Liver (tissue), 9 donors: ENCODE results near the gene POLR3GL. TPM values are rescaled to one million over a fixed set of nuclear protein-coding genes. Genes with fewer than 3 reads are reported as not detected.

ENCODE experiments used
- DNase-seq: peaks from one replicate; pipeline ENCODE4 v3.0.0-alpha.2; 2017; ENCODE audit warnings: low spot score
- H3K27ac ChIP-seq, 2 donors: one replicate each; pipeline ENCODE4 v1.7.0; 2013; ENCODE audit warnings: inconsistent platforms in 2 of 2, low read length in 2 of 2, control low read depth in 1 of 2, low read depth in 1 of 2, mild to moderate bottlenecking in 1 of 2
- H3K27me3 ChIP-seq, 4 donors: one replicate each; pipeline versions ENCODE4 v1.6.1 to v1.7.0; 2013; ENCODE audit warnings: low read length in 3 of 4, inconsistent platforms in 1 of 4, mild to moderate bottlenecking in 1 of 4, moderate library complexity in 1 of 4; ENCODE audit not compliant: control insufficient read depth in 4 of 4, insufficient read depth in 4 of 4
- H3K36me3 ChIP-seq, 4 donors: one replicate each; pipeline versions ENCODE4 v1.6.1 to v1.7.0; 2013; ENCODE audit warnings: low read length in 3 of 4, mild to moderate bottlenecking in 3 of 4, low read depth in 1 of 4, moderate library complexity in 1 of 4; ENCODE audit not compliant: control insufficient read depth in 4 of 4, insufficient read depth in 3 of 4
- H3K4me1 ChIP-seq, 4 donors: one replicate each; pipeline versions ENCODE4 v1.6.1 to v1.7.0; 2013; ENCODE audit warnings: low read length in 3 of 4, mild to moderate bottlenecking in 3 of 4, moderate library complexity in 1 of 4; ENCODE audit not compliant: control insufficient read depth in 4 of 4, insufficient read depth in 4 of 4
- H3K4me3 ChIP-seq, 3 donors: one replicate each; pipeline versions ENCODE4 v1.6.1 to v1.7.0; 2013; ENCODE audit warnings: low read length in 3 of 3, control low read depth in 1 of 3, low read depth in 1 of 3, mild to moderate bottlenecking in 1 of 3
- H3K9ac ChIP-seq, 2 donors: one replicate each; pipeline ENCODE4 v1.7.0; 2013; ENCODE audit warnings: low read length in 2 of 2, mild to moderate bottlenecking in 2 of 2, moderate library complexity in 2 of 2, control low read depth in 1 of 2, low read depth in 1 of 2
- H3K9me3 ChIP-seq, 4 donors: one replicate each; pipeline versions ENCODE4 v1.6.1 to v1.7.0; 2013; ENCODE audit warnings: low read length in 3 of 4; ENCODE audit not compliant: control insufficient read depth in 4 of 4
- ATF3 ChIP-seq: IDR thresholded peaks from 2 replicates; pipeline ENCODE4 v1.6.1; 2016; ENCODE audit warnings: antibody characterized with exemption
- EGR1 ChIP-seq, 2 donors: IDR thresholded peaks; 2 replicates each; pipeline ENCODE4 v1.6.1; 2016 to 2018; ENCODE audit warnings: antibody characterized with exemption in 2 of 2, low read depth in 2 of 2
- FOXA2 ChIP-seq: IDR thresholded peaks from 2 replicates; pipeline ENCODE4 v1.6.1; 2016; ENCODE audit warnings: antibody characterized with exemption
- GABPA ChIP-seq, 2 donors: IDR thresholded peaks in 1 of 2; conservative IDR thresholded peaks in 1 of 2; 2 replicates each; pipeline ENCODE4 v1.6.1; 2016; ENCODE audit warnings: antibody characterized with exemption in 2 of 2, mild to moderate bottlenecking in 1 of 2, moderate library complexity in 1 of 2
- HNF4G ChIP-seq: IDR thresholded peaks from 2 replicates; pipeline ENCODE4 v1.6.1; 2016; ENCODE audit warnings: antibody characterized with exemption
- JUND ChIP-seq, 2 donors: IDR thresholded peaks; 2 replicates each; pipeline ENCODE4 v1.6.1; 2016; ENCODE audit warnings: antibody characterized with exemption in 2 of 2
- NR2F2 ChIP-seq: IDR thresholded peaks from 2 replicates; pipeline ENCODE4 v1.6.1; 2016; ENCODE audit warnings: antibody characterized with exemption
- RAD21 ChIP-seq, 2 donors: IDR thresholded peaks; 2 replicates each; pipeline ENCODE4 v1.6.1; 2016; ENCODE audit warnings: antibody characterized with exemption in 2 of 2, mild to moderate bottlenecking in 2 of 2
- REST ChIP-seq: IDR thresholded peaks from 2 replicates; pipeline ENCODE4 v1.6.1; 2016; ENCODE audit warnings: antibody characterized with exemption, mild to moderate bottlenecking
- RXRA ChIP-seq, 2 donors: IDR thresholded peaks; 2 replicates each; pipeline ENCODE4 v1.6.1; 2017 to 2018; ENCODE audit warnings: antibody characterized with exemption in 2 of 2, mild to moderate bottlenecking in 1 of 2
- TAF1 ChIP-seq: conservative IDR thresholded peaks from 2 replicates; pipeline ENCODE4 v1.6.1; 2016; ENCODE audit warnings: antibody characterized with exemption, mild to moderate bottlenecking
- YY1 ChIP-seq: IDR thresholded peaks from 2 replicates; pipeline ENCODE4 v1.6.1; 2016; ENCODE audit warnings: antibody characterized with exemption, mild to moderate bottlenecking
- ZBTB33 ChIP-seq: IDR thresholded peaks from 2 replicates; pipeline ENCODE4 v1.6.1; 2016; ENCODE audit warnings: antibody characterized with exemption
- WGBS: extraction: QIAGEN DNeasy Blood & Tissue Kit; methylation state at CpG from one replicate; pipeline ENCODE4 v1.1.7; 2013; 5-methylcytosine and 5-hydroxymethylcytosine counted together
- polyA plus RNA-seq, 2 donors: library from polyadenylated mRNA; stranded (reverse) in 1 of 2; unstranded in 1 of 2; fragments of 200-250 nt in 1 of 2; fragments of >200 nt in 1 of 2; fragmentation: Nextera tagmentation in 1 of 2; extraction: Ambion mirVana in 1 of 2; gene quantifications; one replicate each; pipeline versions ENCODE4 v1.2.1 to v1.2.3, GENCODE V29; 2013 to 2015
- total RNA-seq, 2 donors: library from RNA; depleted of rRNA; stranded (reverse); fragments of >200 nt; gene quantifications; one replicate each; pipeline ENCODE4 v1.2.3, GENCODE V29; 2014
- donor health status: healthy.
- donor health status: healthy.
- donor health status: healthy.
- donor health status: healthy.
- donor health status: healthy.

The POLR3GL gene
- total and polyA plus RNA-seq, 4 donors = 11.9 to 23.4 (median 16.2) TPM

- Histone ChIP-seq H3K27ac (peak overlapping the region; percentile 96 to 97), H3K9ac (peak overlapping the region; percentile 92 to 98)
- WGBS = 29% methylated on average over 1 of the region's 1 CpG
Observed at GRCh38 chr1:146021050-146021445, 56.6 kb downstream of the POLR3GL start.

GRCh38 chr1:146021622-146022402 is 57.3 kb downstream of the POLR3GL start, which contains the start of gene HJV:
Gene HJV, minus strand, starts transcription at chr1:146021735. Its CDS starts 1,504 bp downstream, at chr1:146020231.
- peak; percentile 50 for DNase-seq
- Histone ChIP-seq H3K4me1 (peaks cover 2 to 20% (median 10%) of the 10 kb centered on the region in 4 donors), H3K27ac (peak within 1 kb of the TSS; percentile 96 to 97), H3K9me3 (no peaks in the 10 kb centered on the region), H3K27me3 (no peaks in the 10 kb centered on the region), H3K36me3 (peaks cover 2 to 15% (median 10%) of the 10 kb centered on the region in 4 donors), H3K4me3 (peak within 1 kb of the TSS; percentile 63 to 71 (median 68)), H3K9ac (peak within 1 kb of the TSS; percentile 92 to 98)
- WGBS = 35% methylated on average over 5 of the region's 5 CpGs
- TF ChIP-seq JUND (IDR thresholded peaks at IDR 0.05) = no peak
- TF ChIP-seq TAF1 = peak; percentile 99
- peak; percentile 55 for TF ChIP-seq YY1
- peak; percentile 94 for TF ChIP-seq REST
- TF ChIP-seq EGR1 (IDR thresholded peaks at IDR 0.05; ENCODE audit: low read depth in 2 of 2) = peak in 1 of 2 donors; percentile 22
- TF ChIP-seq GABPA (IDR thresholded peaks at IDR 0.05 in 1 of 2, conservative IDR thresholded peaks at IDR 0.05 in 1 of 2) = no peak
- peak; percentile 8 for TF ChIP-seq NR2F2
- TF ChIP-seq HNF4G = peak; percentile 65
- no peak for TF ChIP-seq ATF3
- TF ChIP-seq FOXA2 = no peak
- peak; percentile 18 to 26 for TF ChIP-seq RAD21 (IDR thresholded peaks at IDR 0.05)

More at GRCh38 chr1:146021050-146021445, 56.6 kb downstream of the POLR3GL start:
- TF ChIP-seq ZBTB33 = no peak
- TF ChIP-seq HNF4G = no peak
- no peak for TF ChIP-seq NR2F2
- TF ChIP-seq ATF3 = peak; percentile 60
- no peak for TF ChIP-seq RXRA (IDR thresholded peaks at IDR 0.05)
- no peak for TF ChIP-seq REST
- TF ChIP-seq JUND (IDR thresholded peaks at IDR 0.05) = peak in 1 of 2 donors; percentile 52
- H3K36me3 ChIP-seq = peaks cover 2 to 20% (median 10%) of the 10 kb centered on the region in 4 donors
- peaks cover 2 to 20% (median 10%) of the 10 kb centered on the region in 4 donors for H3K4me1 ChIP-seq
- peak overlapping the region; percentile 63 to 71 (median 68) for H3K4me3 ChIP-seq
- no peaks in the 10 kb centered on the region for H3K9me3 ChIP-seq
- H3K27me3 ChIP-seq = no peaks in the 10 kb centered on the region
- no peak for DNase-seq
